ENCODE results near the gene CLCN3. TPM values are rescaled to one million over a fixed set of nuclear protein-coding genes. Genes with fewer than 3 reads are reported as not detected.

CLCN3 gene
- total and polyA plus RNA-seq, 2 of the 4 experiments (the other 2 are of a cell fraction), result 13.0 to 22.8 TPM

GRCh38 chr4:169675825-169676224, 55.4 kb downstream of the CLCN3 start:
- Histone ChIP-seq H2BK20ac (ENCODE audit: low read depth, low read length) (no peak overlapping the region), H2AK5ac (ENCODE audit: low read depth, low read length) (no peak overlapping the region), H3K79me1 (ENCODE audit: low read depth in 1 of 2, low read length in 2 of 2) (peaks cover 5 to 9% of the 10 kb centered on the region in 2 experiments; a peak in 2 of 4 replicates), H2BK5ac (ENCODE audit: low read depth, low read length, poor library complexity, severe bottlenecking) (no peak overlapping the region), H3K27ac (ENCODE audit: insufficient read depth, low read length) (no peak overlapping the region), H4K91ac (ENCODE audit: insufficient read depth, low read depth, low read length) (no peak overlapping the region), H3K4me1 (ENCODE audit: control insufficient read depth, insufficient read depth, low read length) (no peaks in the 10 kb centered on the region), H3K23ac (ENCODE audit: low read depth, low read length) (no peak overlapping the region), H3K56ac (ENCODE audit: extremely low read depth, insufficient read depth, low read length) (no peak overlapping the region), H2AFZ (replicated peaks; ENCODE audit: low read length, poor library complexity) (no peak overlapping the region), H2BK120ac (ENCODE audit: low read depth, low read length) (no peak overlapping the region), H4K5ac (ENCODE audit: low read depth, low read length) (no peak overlapping the region), H4K8ac (ENCODE audit: low read depth in 2 of 2, low read length in 2 of 2) (no peak overlapping the region), H3K9me1 (ENCODE audit: insufficient read depth, low read length) (no peaks in the 10 kb centered on the region), H2BK15ac (ENCODE audit: low read depth, low read length) (no peak overlapping the region), H3K9ac (ENCODE audit: low read depth, low read length) (no peak overlapping the region), H3K18ac (ENCODE audit: low read depth, low read length) (no peak overlapping the region), H3K27me3 (ENCODE audit: control insufficient read depth, insufficient read depth, low read length) (no peaks in the 10 kb centered on the region), H4K20me1 (ENCODE audit: insufficient read depth, low read length) (no peaks in the 10 kb centered on the region), H3K4me2 (ENCODE audit: low read depth, low read length) (no peak overlapping the region), H3K9me3 (ENCODE audit: control insufficient read depth, insufficient read depth, low read length) (no peaks in the 10 kb centered on the region), H2AK9ac (replicated peaks; ENCODE audit: low read depth, low read length, poor library complexity) (no peak overlapping the region), H3K14ac (replicated peaks; ENCODE audit: low read depth, low read length) (no peak overlapping the region), H3K4me3 (ENCODE audit: insufficient read depth, low read depth, low read length) (no peak overlapping the region), H3K36me3 (ENCODE audit: control insufficient read depth, insufficient read depth, low read length) (no peaks in the 10 kb centered on the region), H3K4ac (ENCODE audit: low read depth, low read length) (no peak overlapping the region)
- TF ChIP-seq CEBPB (IDR thresholded peaks at IDR 0.05; ENCODE audit: low read depth, low read length) (no peak), MXI1 (IDR thresholded peaks at IDR 0.05; ENCODE audit: borderline replicate concordance, low read depth, low read length) (no peak), BHLHE40 (IDR thresholded peaks at IDR 0.05; ENCODE audit: low read depth, low read length) (no peak), RFX5 (IDR thresholded peaks at IDR 0.05; ENCODE audit: low read depth, low read length) (no peak), FOS (IDR thresholded peaks at IDR 0.05; ENCODE audit: low read depth, low read length) (no peak), MAFK (IDR thresholded peaks at IDR 0.05; ENCODE audit: low read depth, low read length) (no peak), CHD1 (IDR thresholded peaks at IDR 0.05; ENCODE audit: low read depth, low read length) (no peak), RAD21 (IDR thresholded peaks at IDR 0.05; ENCODE audit: low read length) (no peak)
- TF ChIP-seq, protein P1, sequence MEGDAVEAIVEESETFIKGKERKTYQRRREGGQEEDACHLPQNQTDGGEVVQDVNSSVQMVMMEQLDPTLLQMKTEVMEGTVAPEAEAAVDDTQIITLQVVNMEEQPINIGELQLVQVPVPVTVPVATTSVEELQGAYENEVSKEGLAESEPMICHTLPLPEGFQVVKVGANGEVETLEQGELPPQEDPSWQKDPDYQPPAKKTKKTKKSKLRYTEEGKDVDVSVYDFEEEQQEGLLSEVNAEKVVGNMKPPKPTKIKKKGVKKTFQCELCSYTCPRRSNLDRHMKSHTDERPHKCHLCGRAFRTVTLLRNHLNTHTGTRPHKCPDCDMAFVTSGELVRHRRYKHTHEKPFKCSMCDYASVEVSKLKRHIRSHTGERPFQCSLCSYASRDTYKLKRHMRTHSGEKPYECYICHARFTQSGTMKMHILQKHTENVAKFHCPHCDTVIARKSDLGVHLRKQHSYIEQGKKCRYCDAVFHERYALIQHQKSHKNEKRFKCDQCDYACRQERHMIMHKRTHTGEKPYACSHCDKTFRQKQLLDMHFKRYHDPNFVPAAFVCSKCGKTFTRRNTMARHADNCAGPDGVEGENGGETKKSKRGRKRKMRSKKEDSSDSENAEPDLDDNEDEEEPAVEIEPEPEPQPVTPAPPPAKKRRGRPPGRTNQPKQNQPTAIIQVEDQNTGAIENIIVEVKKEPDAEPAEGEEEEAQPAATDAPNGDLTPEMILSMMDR (conservative IDR thresholded peaks at IDR 0.05; ENCODE audit: low read depth, low read length), result no peak
- in situ Hi-C loops (cut with MboI; ENCODE audit: low sequenced_read_pairs), result no loop called here
- no peak for ATAC-seq (ENCODE audit: low read depth)
- CTCF ChIA-PET, result no interaction called here
- DNase-seq, result no peak
- WGBS, 2 experiments (ENCODE audit: extremely low coverage in 2 of 2, insufficient read length in 1 of 2), result no CpG with 5 or more reads among the region's 2 CpGs
- intact Hi-C loops (cut with micrococcal nuclease), result no loop called here
- dilution Hi-C loops (cut with HindIII; ENCODE audit: low sequenced_read_pairs, unreplicated experiment), result no loop called here
- BruUV-seq (replicated peaks), result no TSS peak
- POLR2A ChIA-PET (ENCODE audit: unreplicated experiment), result no interaction called here
